Stimulated activated CD4-positive, alpha-beta T cell treated with anti-CD3 and anti-CD28 coated beads, Interleukin-12 subunit alpha, Interleukin-12 subunit beta, amount 100 ng/mL, for 48 hours (primary cell): ENCODE results near the gene S1PR1.
"Not testable (repeated sequence)": the region's sequence is repeated elsewhere in the genome, so short reads cannot be mapped to it uniquely, and the experiment has no call there.

Source experiments
- DNase-seq, 3 donors: peaks; one replicate each; pipeline ENCODE4 v3.0.0-alpha.2; 2020; ENCODE audit warnings: low read depth in 2 of 3, low spot score in 1 of 3

Gene S1PR1

GRCh38 chr1:101219924-101220870, 16.6 kb upstream of the S1PR1 start:
- DNase-seq, result no peak

GRCh38 chr1:101220906-101221305, 15.9 kb upstream of the S1PR1 start:
- no peak for DNase-seq

GRCh38 chr1:101221945-101222429, 14.8 kb upstream of the S1PR1 start:
- no peak for DNase-seq

GRCh38 chr1:101227837-101228236, 9.0 kb upstream of the S1PR1 start:
- no peak for DNase-seq

GRCh38 chr1:101228424-101229134, 8.2 kb upstream of the S1PR1 start:
- DNase-seq, result no peak

GRCh38 chr1:101232182-101232581, 4.6 kb upstream of the S1PR1 start:
- DNase-seq, result not testable (repeated sequence)

- no peak for DNase-seq
Measured at GRCh38 chr1:101233495-101233894, 3.3 kb upstream of the S1PR1 start.

- no peak for DNase-seq
Measured at GRCh38 chr1:101235216-101235695, 1.6 kb upstream of the S1PR1 start.

- peak; percentile 62 to 73 (median 69) for DNase-seq
Measured at GRCh38 chr1:101235696-101236515, 913 bp upstream of the S1PR1 start.

GRCh38 chr1:101237229-101237837, 514 bp downstream of the S1PR1 start:
- no peak for DNase-seq

GRCh38 chr1:101238031-101238628, 1.3 kb downstream of the S1PR1 start:
- DNase-seq, result peak; percentile 60 to 66 (median 63)

GRCh38 chr1:101238681-101239094, 1.9 kb downstream of the S1PR1 start:
- DNase-seq, result peak; percentile 85 to 97 (median 89)

- peak; percentile 52 to 61 (median 53) for DNase-seq
Measured at GRCh38 chr1:101239095-101240040, 2.5 kb downstream of the S1PR1 start.

- no peak for DNase-seq
Measured at GRCh38 chr1:101240041-101240430, 3.2 kb downstream of the S1PR1 start.

GRCh38 chr1:101241485-101242225, 4.8 kb downstream of the S1PR1 start:
- no peak for DNase-seq

- DNase-seq, result no peak
Measured at GRCh38 chr1:101242324-101243050, 5.7 kb downstream of the S1PR1 start.

- DNase-seq, result no peak
Measured at GRCh38 chr1:101243751-101244150, 6.9 kb downstream of the S1PR1 start.

- no peak for DNase-seq
Measured at GRCh38 chr1:101244842-101245241, 8.0 kb downstream of the S1PR1 start.
